H1 (cell line): ENCODE measurements around the gene TSKU. TPM values are rescaled to one million over a fixed set of nuclear protein-coding genes. Genes with fewer than 3 reads are reported as not detected.
A peak's percentile ranks its signal among the peaks of the same experiment; 100 is the strongest.

ENCODE experiments used
- CTCF ChIA-PET: fragments of 300-600 bp; sonication (Branson Sonifier 250); formaldehyde crosslinking; loops from one replicate; lab custom pipeline; 2021; ENCODE audit not compliant: partially characterized antibody; lab: Charles Lee
- POLR2A ChIA-PET: fragments of 300-600 bp; sonication (Branson Sonifier 250); formaldehyde crosslinking; loops from one replicate; lab custom pipeline; 2021; ENCODE audit warnings: inconsistent platforms; ENCODE audit not compliant: partially characterized antibody; lab: Charles Lee
- DNase-seq, 2 experiments: peaks; one replicate each; pipeline versions ENCODE4 v3.0.0 to v3.0.0-alpha.2; 2010 to 2022; ENCODE audit warnings: low spot score in 2 of 2, low read depth in 1 of 2, mixed read lengths in 1 of 2
- FAIRE-seq: peaks from 2 replicates; lab custom pipeline; 2011; peaks lifted over from hg19 to GRCh38; lab: Jason Lieb, UNC
- H2AFZ ChIP-seq: 2 replicates; pipeline ENCODE4 v1.8.1; 2012; ENCODE audit warnings: low read length, inconsistent platforms
- H2AK5ac ChIP-seq: 2 replicates; pipeline ENCODE4 v1.6.1; 2013; ENCODE audit warnings: low read depth, low read length
- H2BK120ac ChIP-seq: replicated peaks from 2 replicates; pipeline ENCODE3; 2013; ENCODE audit warnings: low read depth, low read length, inconsistent platforms
- H2BK12ac ChIP-seq: 2 replicates; pipeline ENCODE4 v1.6.1; 2013; ENCODE audit warnings: low read depth, low read length
- H2BK15ac ChIP-seq: 2 replicates; pipeline ENCODE4 v1.6.1; 2013; ENCODE audit warnings: low read length
- H2BK20ac ChIP-seq: 2 replicates; pipeline ENCODE4 v1.6.1; 2013; ENCODE audit warnings: low read length
- H2BK5ac ChIP-seq: 2 replicates; pipeline ENCODE4 v1.6.1; 2013; ENCODE audit warnings: low read depth, low read length
- H3K14ac ChIP-seq: 2 replicates; pipeline ENCODE4 v1.6.1; 2013; ENCODE audit warnings: inconsistent platforms; ENCODE audit not compliant: insufficient read length
- H3K18ac ChIP-seq: 2 replicates; pipeline ENCODE4 v1.6.1; 2013; ENCODE audit warnings: low read length; ENCODE audit errors: extremely low read depth
- H3K23ac ChIP-seq: 2 replicates; pipeline ENCODE4 v1.6.1; 2013; ENCODE audit warnings: inconsistent platforms; ENCODE audit not compliant: insufficient read length
- H3K23me2 ChIP-seq: 2 replicates; pipeline ENCODE4 v1.6.1; 2013; ENCODE audit warnings: low read depth, low read length
- H3K27ac ChIP-seq: 2 replicates; pipeline ENCODE4 v1.6.1; 2011; ENCODE audit warnings: low read depth, low read length, inconsistent platforms
- H3K27me3 ChIP-seq, 4 experiments: replicated peaks in 1 of 4; 1 replicate in 1 of 4; 2 replicates in 3 of 4; pipeline versions ENCODE4 v1.6.1 to v1.8.1; 2011 to 2013; ENCODE audit warnings: low read length in 3 of 4, mild to moderate bottlenecking in 3 of 4, inconsistent platforms in 2 of 4, mixed read lengths in 2 of 4, moderate library complexity in 1 of 4; ENCODE audit not compliant: control insufficient read depth in 3 of 4, insufficient read depth in 3 of 4; ENCODE audit errors: extremely low read depth in 1 of 4
- H3K36me3 ChIP-seq, 4 experiments: 2 replicates each; pipeline versions ENCODE4 v1.6.1 to v1.8.1; 2011 to 2013; ENCODE audit warnings: mild to moderate bottlenecking in 4 of 4, low read length in 3 of 4, moderate library complexity in 2 of 4, control low read depth in 1 of 4, inconsistent platforms in 1 of 4; ENCODE audit not compliant: insufficient read depth in 4 of 4, control insufficient read depth in 2 of 4
- H3K4ac ChIP-seq: replicated peaks from 2 replicates; pipeline ENCODE3; 2013; ENCODE audit warnings: low read length, low read depth, mixed read lengths, inconsistent platforms; ENCODE audit not compliant: insufficient read length
- H3K4me1 ChIP-seq, 4 experiments: replicated peaks in 1 of 4; 1 replicate in 1 of 4; 2 replicates in 3 of 4; pipeline versions ENCODE4 v1.6.1 to v1.8.1; 2011 to 2013; ENCODE audit warnings: low read length in 3 of 4, inconsistent platforms in 2 of 4, mixed read lengths in 1 of 4; ENCODE audit not compliant: insufficient read depth in 4 of 4, control insufficient read depth in 3 of 4
- H3K4me2 ChIP-seq, 2 experiments: 2 replicates each; pipeline versions ENCODE4 v1.6.1 to v1.8.1; 2011 to 2013; ENCODE audit warnings: low read depth in 2 of 2, low read length in 2 of 2, control low read depth in 1 of 2, inconsistent platforms in 1 of 2, mild to moderate bottlenecking in 1 of 2; ENCODE audit not compliant: insufficient read depth in 1 of 2
- H3K4me3 ChIP-seq, 4 experiments: fragments of 200-600, 300-600 bp in 1 of 4; sonication (generic), shearing (Covaris generic), sonication (Bioruptor Twin) in 1 of 4; 2 replicates each; pipeline versions ENCODE4 v1.5.1 to v1.8.1; 2011 to 2016; ENCODE audit warnings: low read length in 4 of 4, low read depth in 3 of 4, control low read depth in 2 of 4, inconsistent platforms in 2 of 4, mild to moderate bottlenecking in 2 of 4, mixed read lengths in 1 of 4, moderate library complexity in 1 of 4; ENCODE audit not compliant: insufficient read depth in 2 of 4; ENCODE audit errors: extremely low read depth in 1 of 4
- H3K56ac ChIP-seq: replicated peaks from 2 replicates; pipeline ENCODE3; 2013; ENCODE audit warnings: low read depth, mild to moderate bottlenecking, mixed read lengths, low read length, inconsistent platforms; ENCODE audit not compliant: insufficient read length
- H3K79me1 ChIP-seq: 2 replicates; pipeline ENCODE4 v1.6.1; 2013; ENCODE audit warnings: low read depth, low read length, control low read depth
- H3K79me2 ChIP-seq, 2 experiments: 2 replicates each; pipeline versions ENCODE4 v1.6.1 to v1.8.1; 2012 to 2013; ENCODE audit warnings: low read length in 2 of 2, mild to moderate bottlenecking in 2 of 2, inconsistent platforms in 1 of 2; ENCODE audit not compliant: insufficient read depth in 2 of 2, control insufficient read depth in 1 of 2
- H3K9ac ChIP-seq, 4 experiments: replicated peaks in 1 of 4; 1 replicate in 1 of 4; 2 replicates in 3 of 4; pipeline versions ENCODE4 v1.6.1 to v1.8.1; 2011 to 2013; ENCODE audit warnings: low read depth in 3 of 4, low read length in 3 of 4, control low read depth in 2 of 4, mild to moderate bottlenecking in 2 of 4, moderate library complexity in 2 of 4, inconsistent platforms in 1 of 4; ENCODE audit errors: extremely low read depth in 1 of 4
- H3K9me3 ChIP-seq, 2 experiments: 2 replicates each; pipeline versions ENCODE4 v1.6.1 to v1.8.1; 2012 to 2013; ENCODE audit warnings: mild to moderate bottlenecking in 2 of 2, moderate library complexity in 2 of 2, control low read depth in 1 of 2, inconsistent platforms in 1 of 2, low read depth in 1 of 2, low read length in 1 of 2, mixed read lengths in 1 of 2; ENCODE audit not compliant: insufficient read depth in 2 of 2
- H4K20me1 ChIP-seq, 2 experiments: replicated peaks in 1 of 2; 2 replicates each; pipeline versions ENCODE3 to v1.8.1; 2011 to 2013; ENCODE audit warnings: inconsistent platforms in 2 of 2, low read length in 2 of 2, mild to moderate bottlenecking in 1 of 2; ENCODE audit not compliant: insufficient read depth in 2 of 2, control insufficient read depth in 1 of 2
- H4K5ac ChIP-seq: 2 replicates; pipeline ENCODE4 v1.6.1; 2013; ENCODE audit warnings: low read length, low read depth, mixed read lengths, inconsistent platforms; ENCODE audit not compliant: insufficient read length
- H4K8ac ChIP-seq: 2 replicates; pipeline ENCODE4 v1.8.0; 2013; ENCODE audit warnings: mild to moderate bottlenecking, moderate library complexity, low read length, inconsistent platforms; ENCODE audit not compliant: insufficient read depth; ENCODE audit errors: extremely low read depth
- H4K91ac ChIP-seq: replicated peaks from 2 replicates; pipeline ENCODE3; 2013; ENCODE audit warnings: low read length, mixed read lengths, inconsistent platforms; ENCODE audit not compliant: insufficient read length
- ATF3 ChIP-seq: IDR thresholded peaks from 2 replicates; pipeline ENCODE4 v1.6.1; 2011; ENCODE audit warnings: low read depth, mild to moderate bottlenecking, low read length; ENCODE audit not compliant: insufficient read depth
- CHD2 ChIP-seq: IDR thresholded peaks from 2 replicates; pipeline ENCODE4 v1.6.1; 2012; ENCODE audit warnings: low read length, improper control_type of control experiment
- WGBS, 2 experiments: shearing (Covaris generic) in 1 of 2; methylation state at CpG; one replicate each; pipeline versions ENCODE4 v1.1.6 to v1.1.7; 2013 to 2015; ENCODE audit warnings: low lambda C conversion rate in 2 of 2, mixed read lengths in 2 of 2, inconsistent platforms in 1 of 2, low coverage in 1 of 2, missing lambda C conversion rate in 1 of 2; ENCODE audit not compliant: insufficient replicate concordance in 2 of 2, insufficient coverage in 1 of 2, insufficient read length in 1 of 2; ENCODE audit errors: extremely low coverage in 1 of 2, missing lambda C conversion rate in 1 of 2; 5-methylcytosine and 5-hydroxymethylcytosine counted together
- polyA plus RNA-seq, 7 experiments: library from polyadenylated mRNA; depleted of rRNA in 3 of 7; stranded (reverse) in 5 of 7; unstranded in 2 of 7; fragments of >200 nt in 5 of 7; fragments of 200-250 nt in 2 of 7; gene quantifications; 1 replicate in 5 of 7; 2 replicates in 1 of 7; 4 replicates in 1 of 7; pipeline versions ENCODE4 v1.2.1 to v1.2.3, GENCODE V29; 2011 to 2013; ENCODE audit warnings: missing spikeins in 2 of 7, mixed read lengths in 2 of 7
- total RNA-seq: library from RNA; stranded (reverse); fragmentation: NEBNext Ultra II Directional; extraction: Animal tissue kit (Norgen Biotek cat#: 25700); gene quantifications from 2 replicates; pipeline ENCODE4 v1.2.1, GENCODE V29; 2021

Gene TSKU
- total and polyA plus RNA-seq, 2 of the 8 experiments (the other 6 are each of a cell fraction or from before 2014, with no cell fraction given): 22.8 to 28.4 TPM

GRCh38 chr11:76734456-76735420, 48.4 kb upstream of the TSKU start:
- DNase-seq: no peak
- Histone ChIP-seq H3K9me3 (no peaks in the 10 kb centered on the region), H4K91ac (no peak overlapping the region), H2BK12ac (0 out of 2 replicates have a peak overlapping the region, but pooled peaks have one; percentile 29), H3K27ac (no peak overlapping the region), H3K56ac (no peak overlapping the region), H3K9ac (no peak overlapping the region), H3K79me1 (no peaks in the 10 kb centered on the region), H2BK20ac (0 out of 2 replicates have a peak overlapping the region, but pooled peaks have one; percentile 86), H3K4ac (no peak overlapping the region), H3K23ac (no peak overlapping the region), H4K5ac (no peak overlapping the region), H3K4me3 (no peak overlapping the region), H2BK5ac (peak overlapping the region; percentile 21; the same call in 1 of the 2 replicates), H3K23me2 (no peaks in the 10 kb centered on the region), H3K36me3 (no peaks in the 10 kb centered on the region), H3K4me1 (peaks cover 8 to 17% (median 13%) of the 10 kb centered on the region in 4 experiments), H3K14ac (no peak overlapping the region), H4K8ac (no peak overlapping the region), H4K20me1 (no peaks in the 10 kb centered on the region), H2AK5ac (no peak overlapping the region; the same call in 1 of the 2 replicates), H3K18ac (no peak overlapping the region), H3K4me2 (peak overlapping the region in 1 of 2 experiments; percentile 35; a peak in 1 of 4 replicates), H2BK120ac (no peak overlapping the region), H3K79me2 (no peaks in the 10 kb centered on the region), H2AFZ (peak overlapping the region; percentile 24; the same call in 1 of the 2 replicates), H3K27me3 (no peaks in the 10 kb centered on the region), H2BK15ac (no peak overlapping the region)
- ChIA-PET CTCF (interaction anchor here (0.6 to 9.6 kb wide), 48 partner anchors 9 to 359 kb away, joined by 3 to 92 read pairs (median 4); partner anchors contain the start of gene B3GNT6), POLR2A (interaction anchor here (0.6 to 1.7 kb wide), 4 partner anchors 39 to 102 kb away, joined by 3 to 6 read pairs (median 5); no protein-coding TSS in a partner anchor)
- TF ChIP-seq ATF3 (no peak), CHD2 (no peak)
- WGBS, 2 experiments: 51% methylated on average over 11 of the region's 12 CpGs; no CpG with 5 or more reads in 1 of the 2 experiments
- no peak for FAIRE-seq
